Suppressor macrophage (primary cell): ENCODE measurements around the gene HTR3C.

Experiments
- DNase-seq, 4 experiments: peaks; one replicate each; pipeline ENCODE4 v3.0.0-alpha.2; 2020 to 2022

Gene HTR3C

DNA sequence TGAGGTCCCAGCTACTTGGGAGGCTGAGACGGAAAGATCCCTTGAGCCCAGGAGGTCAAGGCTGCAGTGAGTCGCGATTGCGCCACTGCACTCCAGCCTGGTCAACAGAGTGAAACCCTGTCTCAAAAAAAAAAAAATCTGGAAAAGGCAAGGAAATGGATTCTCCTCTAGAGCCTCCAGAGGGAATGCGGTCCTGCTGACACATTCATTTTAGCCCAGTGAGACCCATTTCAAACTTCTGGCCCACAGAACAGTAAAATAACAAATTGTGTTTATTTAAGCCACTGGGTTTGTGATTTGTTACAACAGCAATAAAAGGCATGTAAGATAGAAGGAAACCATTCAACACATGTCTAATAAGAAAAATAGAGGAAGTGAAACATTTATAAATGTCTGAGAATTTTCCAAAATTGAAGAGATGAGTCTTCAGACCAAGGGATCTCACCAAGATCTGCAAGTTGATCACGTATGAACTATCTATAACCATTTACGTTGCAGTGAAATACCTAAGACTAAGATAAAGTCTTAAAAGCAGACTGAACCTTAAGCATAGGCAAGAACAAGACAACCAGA is 44.0 kb downstream of the HTR3C start, which contains the start of gene HTR3E:
HTR3E (plus strand) TSS at position 254 of the 573 bp plus-strand sequence. CDS start 466 bp downstream, outside the sequence.
- no peak for DNase-seq

DNA sequence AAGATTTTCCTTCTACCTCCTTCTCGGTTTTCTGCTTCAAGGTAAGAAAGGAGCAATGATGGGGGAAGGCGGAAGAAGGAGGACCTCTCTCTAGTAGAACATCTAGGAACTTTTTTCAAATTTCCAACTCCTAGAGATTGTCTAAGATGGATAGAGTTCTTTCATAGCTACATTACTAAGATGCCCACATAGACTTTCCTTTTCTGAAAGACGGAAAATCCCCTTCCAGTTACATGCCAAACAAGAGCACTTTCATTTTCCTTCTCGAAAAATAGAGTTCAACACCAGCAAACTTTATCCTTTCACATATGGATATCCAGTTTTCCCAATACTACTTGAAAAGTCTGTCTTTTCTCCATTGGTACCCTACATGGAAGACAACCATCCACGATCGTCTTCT is 44.7 kb downstream of the HTR3C start:
- no peak for DNase-seq

DNA sequence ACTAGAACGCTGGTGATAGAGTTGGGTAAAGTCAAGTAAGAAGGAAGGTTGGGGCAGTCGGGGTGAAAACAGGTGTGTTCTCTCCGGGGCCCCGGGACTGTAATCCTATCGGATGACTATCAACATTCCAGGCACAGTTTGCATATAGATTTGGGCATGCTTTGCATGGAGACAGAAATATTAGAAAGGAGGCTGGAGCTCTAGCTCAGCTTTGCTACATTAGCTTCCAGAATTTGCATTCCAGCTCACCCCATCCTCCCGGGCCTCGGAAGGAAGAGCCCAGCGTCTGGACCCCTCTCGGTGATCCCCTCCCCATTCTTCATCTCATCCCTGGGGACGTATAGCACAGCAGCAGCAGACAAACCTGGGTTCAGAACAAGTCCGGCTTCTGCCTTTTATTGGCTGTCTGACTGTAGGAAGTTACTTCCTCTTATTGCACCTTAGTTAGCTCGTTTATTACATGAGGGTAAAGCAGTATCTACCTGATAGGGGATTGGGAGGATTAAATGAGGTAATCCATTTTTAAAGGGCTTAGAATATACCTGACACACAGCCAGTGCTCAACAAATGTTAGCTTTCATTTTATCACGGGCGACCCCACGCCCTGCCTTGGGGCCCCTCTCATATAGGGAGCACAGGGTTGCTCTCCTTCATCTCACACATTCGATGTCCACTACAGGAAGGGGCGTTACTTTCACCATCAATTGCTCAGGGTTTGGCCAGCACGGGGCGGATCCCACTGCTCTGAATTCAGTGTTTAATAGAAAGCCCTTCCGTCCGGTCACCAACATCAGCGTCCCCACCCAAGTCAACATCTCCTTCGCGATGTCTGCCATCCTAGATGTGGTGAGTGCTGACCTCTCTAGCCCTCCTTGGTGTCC is 47.2 kb downstream of the HTR3C start:
- DNase-seq, result no peak
